IMR-90 (cell line): ENCODE measurements around the gene TTYH3. TPM values are rescaled to one million over a fixed set of nuclear protein-coding genes. Genes with fewer than 3 reads are reported as not detected.
"Not testable (repeated sequence)": the region's sequence is repeated elsewhere in the genome, so short reads cannot be mapped to it uniquely, and the experiment has no call there.

Source experiments
- ATAC-seq: fragments of 200-7000 bp; cut with Tn5 transposase; 2 replicates; pipeline ENCODE4 v1.9.1; 2020; ENCODE audit warnings: low read depth, mild to moderate bottlenecking, moderate library complexity
- BruUV-seq: library from RNA; stranded (reverse); fragments of 400-500 nt; replicated peaks from 2 replicates; lab custom pipeline; 2021; lab: Mats Ljungman, UMichigan
- CTCF ChIA-PET: fragments of 300-600 bp; formaldehyde crosslinking; extraction: SDS; loops from one replicate; lab custom pipeline; 2021; ENCODE audit warnings: antibody characterized with exemption; lab: Yijun Ruan, JAX
- POLR2A ChIA-PET: fragments of 300-600 bp; sonication (Branson Sonifier 250); formaldehyde crosslinking; loops from one replicate; lab custom pipeline; 2022; ENCODE audit warnings: antibody characterized with exemption; ENCODE audit not compliant: unreplicated experiment; lab: Charles Lee
- DNase-seq: peaks from one replicate; pipeline ENCODE4 v3.0.0; 2013
- H2AFZ ChIP-seq: replicated peaks from 2 replicates; pipeline ENCODE3; 2013; ENCODE audit warnings: low read length, mild to moderate bottlenecking; ENCODE audit not compliant: poor library complexity
- H2AK5ac ChIP-seq: 2 replicates; pipeline ENCODE4 v1.6.1; 2013; ENCODE audit warnings: low read depth, low read length, inconsistent platforms
- H2AK9ac ChIP-seq: replicated peaks from 2 replicates; pipeline ENCODE3; 2013; ENCODE audit warnings: mild to moderate bottlenecking, low read depth, low read length, moderate library complexity; ENCODE audit not compliant: poor library complexity
- H2BK120ac ChIP-seq: 2 replicates; pipeline ENCODE4 v1.6.1; 2013; ENCODE audit warnings: low read depth, low read length, inconsistent platforms
- H2BK15ac ChIP-seq: 3 replicates; pipeline ENCODE4 v1.6.1; 2013; ENCODE audit warnings: low read depth, low read length, inconsistent platforms
- H2BK20ac ChIP-seq: 2 replicates; pipeline ENCODE4 v1.6.1; 2013; ENCODE audit warnings: low read depth, mild to moderate bottlenecking, inconsistent platforms, low read length, moderate library complexity
- H2BK5ac ChIP-seq: 2 replicates; pipeline ENCODE4 v1.6.1; 2013; ENCODE audit warnings: mild to moderate bottlenecking, low read depth, low read length, inconsistent platforms; ENCODE audit not compliant: poor library complexity, severe bottlenecking
- H3K14ac ChIP-seq: replicated peaks from 2 replicates; pipeline ENCODE4 v1.6.1; 2013; ENCODE audit warnings: low read depth, low read length, inconsistent platforms
- H3K18ac ChIP-seq: 2 replicates; pipeline ENCODE4 v1.6.1; 2013; ENCODE audit warnings: low read depth, low read length, control low read depth
- H3K23ac ChIP-seq: 2 replicates; pipeline ENCODE4 v1.6.1; 2013; ENCODE audit warnings: low read depth, low read length, inconsistent platforms
- H3K27ac ChIP-seq: 2 replicates; pipeline ENCODE4 v1.5.1; 2013; ENCODE audit warnings: mild to moderate bottlenecking, control low read depth, low read length; ENCODE audit not compliant: insufficient read depth
- H3K27me3 ChIP-seq: 2 replicates; pipeline ENCODE4 v1.6.1; 2013; ENCODE audit warnings: low read length; ENCODE audit not compliant: control insufficient read depth, insufficient read depth
- H3K36me3 ChIP-seq: 2 replicates; pipeline ENCODE4 v1.6.1; 2013; ENCODE audit warnings: low read length, mixed read lengths; ENCODE audit not compliant: control insufficient read depth, insufficient read depth
- H3K4ac ChIP-seq: 2 replicates; pipeline ENCODE4 v1.6.1; 2013; ENCODE audit warnings: low read depth, low read length, inconsistent platforms
- H3K4me1 ChIP-seq: 2 replicates; pipeline ENCODE4 v1.6.1; 2013; ENCODE audit warnings: low read length, mixed read lengths; ENCODE audit not compliant: control insufficient read depth, insufficient read depth
- H3K4me2 ChIP-seq: 2 replicates; pipeline ENCODE4 v1.6.1; 2013; ENCODE audit warnings: low read depth, mild to moderate bottlenecking, control low read depth, low read length, moderate library complexity
- H3K4me3 ChIP-seq: 2 replicates; pipeline ENCODE4 v1.5.1; 2013; ENCODE audit warnings: low read depth, mild to moderate bottlenecking, control low read depth, low read length, moderate library complexity; ENCODE audit not compliant: insufficient read depth
- H3K56ac ChIP-seq: 2 replicates; pipeline ENCODE4 v1.6.1; 2013; ENCODE audit warnings: low read length, inconsistent platforms; ENCODE audit not compliant: insufficient read depth; ENCODE audit errors: extremely low read depth
- H3K79me1 ChIP-seq, 2 experiments: 2 replicates each; pipeline ENCODE4 v1.6.1; 2013; ENCODE audit warnings: low read length in 2 of 2, inconsistent platforms in 1 of 2, low read depth in 1 of 2
- H3K9ac ChIP-seq: 2 replicates; pipeline ENCODE4 v1.6.1; 2013; ENCODE audit warnings: low read depth, low read length, control low read depth
- H3K9me1 ChIP-seq: 2 replicates; pipeline ENCODE4 v1.6.1; 2013; ENCODE audit warnings: low read length, inconsistent platforms; ENCODE audit not compliant: insufficient read depth
- H3K9me3 ChIP-seq: 2 replicates; pipeline ENCODE4 v1.6.1; 2013; ENCODE audit warnings: low read length; ENCODE audit not compliant: control insufficient read depth, insufficient read depth
- H4K20me1 ChIP-seq: 2 replicates; pipeline ENCODE4 v1.6.1; 2013; ENCODE audit warnings: low read length, inconsistent platforms; ENCODE audit not compliant: insufficient read depth
- H4K5ac ChIP-seq: 2 replicates; pipeline ENCODE4 v1.6.1; 2013; ENCODE audit warnings: mild to moderate bottlenecking, low read depth, low read length, control low read depth
- H4K8ac ChIP-seq, 2 experiments: 2 replicates each; pipeline ENCODE4 v1.6.1; 2013; ENCODE audit warnings: low read depth in 2 of 2, low read length in 2 of 2, control low read depth in 1 of 2, inconsistent platforms in 1 of 2
- H4K91ac ChIP-seq: 2 replicates; pipeline ENCODE4 v1.6.1; 2013; ENCODE audit warnings: low read depth, low read length, inconsistent platforms; ENCODE audit not compliant: insufficient read depth
- CEBPB ChIP-seq: IDR thresholded peaks from 2 replicates; pipeline ENCODE4 v1.6.1; 2012; ENCODE audit warnings: low read depth, low read length, improper control_type of control experiment
- WGBS, 2 experiments: methylation state at CpG; one replicate each; pipeline versions ENCODE4 v1.1.5 to v1.1.7; 2013; ENCODE audit warnings: missing lambda C conversion rate in 2 of 2; ENCODE audit not compliant: insufficient read length in 1 of 2; ENCODE audit errors: extremely low coverage in 2 of 2; 5-methylcytosine and 5-hydroxymethylcytosine counted together
- dilution Hi-C: fragments of 300-500 bp; cut with HindIII; formaldehyde crosslinking; loops from one replicate; pipeline ENCODE4 v1.14.3; 2018; ENCODE audit warnings: low sequenced_read_pairs; ENCODE audit not compliant: unreplicated experiment
- in situ Hi-C: fragments of 300-500 bp; cut with MboI; formaldehyde crosslinking; loops from 3 replicates; pipeline ENCODE4 v1.14.3; 2019; ENCODE audit warnings: low sequenced_read_pairs, inconsistent platforms, mixed read lengths
- intact Hi-C: fragments of 100-400 bp; cut with micrococcal nuclease; formaldehyde crosslinking; loops from 2 replicates; pipeline ENCODE4 v1.10.0; 2022
- polyA plus RNA-seq, 3 experiments: library from polyadenylated mRNA; depleted of rRNA; stranded (reverse); fragments of >200 nt; gene quantifications; 2 replicates each; pipeline ENCODE4 v1.2.3, GENCODE V29; 2012; ENCODE audit warnings: low replicate concordance in 1 of 3
- total RNA-seq: library from RNA; depleted of rRNA; stranded (reverse); fragments of >200 nt; gene quantifications from 2 replicates; pipeline ENCODE4 v1.2.3, GENCODE V29; 2012

Gene TTYH3
- total and polyA plus RNA-seq, 2 of the 4 experiments (the other 2 are of a cell fraction), result 5.6 to 82.6 TPM

DNA sequence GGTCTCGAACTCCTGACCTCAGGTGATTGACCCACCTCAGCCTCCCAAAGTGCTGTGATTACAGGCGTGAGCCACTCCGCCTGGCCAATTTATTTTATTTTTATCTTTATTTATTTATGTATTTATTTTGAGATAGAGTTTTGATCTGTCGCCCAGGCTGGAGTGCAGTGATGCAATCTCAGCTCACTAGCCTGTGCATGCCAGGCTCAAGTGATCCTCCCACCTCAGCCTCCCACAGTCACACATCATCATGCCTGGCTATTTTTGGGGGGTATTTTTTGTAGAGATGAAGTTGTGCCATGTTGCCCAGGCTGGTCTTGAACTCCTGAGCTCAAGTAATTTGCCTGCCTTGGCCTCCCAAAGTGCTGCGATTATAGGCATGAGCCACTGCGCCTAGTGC, 41.4 kb downstream of the TTYH3 start:
- H3K4me1 ChIP-seq, in situ Hi-C loops, POLR2A ChIA-PET, H3K9me1 ChIP-seq, dilution Hi-C loops, BruUV-seq, CTCF ChIA-PET, H3K9me3 ChIP-seq, H3K23ac ChIP-seq, H3K79me1 ChIP-seq, H3K9ac ChIP-seq, H3K27me3 ChIP-seq, H3K4me2 ChIP-seq, H4K20me1 ChIP-seq, H4K5ac ChIP-seq, H2BK20ac ChIP-seq, H3K4ac ChIP-seq, H4K91ac ChIP-seq, H2BK120ac ChIP-seq, H3K18ac ChIP-seq, H2AK9ac ChIP-seq, H3K14ac ChIP-seq, DNase-seq, H4K8ac ChIP-seq, H3K27ac ChIP-seq, H2AK5ac ChIP-seq, H3K4me3 ChIP-seq, H3K36me3 ChIP-seq, H2AFZ ChIP-seq, H3K56ac ChIP-seq, ATAC-seq, H2BK15ac ChIP-seq, H2BK5ac ChIP-seq: not testable (repeated sequence)
- intact Hi-C loops, result loop anchor here (5.0 kb wide), 1 partner anchor 189 kb away; no protein-coding TSS in a partner anchor
- TF ChIP-seq CEBPB, result peak; percentile 60
- no CpG with 5 or more reads among the region's 6 CpGs for WGBS, 2 experiments
